GM12891 (cell line): Measurements from ENCODE around the gene KSR1.

ENCODE experiments used
- DNase-seq: peaks from one replicate; pipeline ENCODE4 v3.0.0; 2011; ENCODE audit warnings: low spot score; ENCODE audit not compliant: insufficient read length
- FAIRE-seq: peaks from 2 replicates; lab custom pipeline; 2011; peaks lifted over from hg19 to GRCh38; lab: Jason Lieb, UNC
- PAX5 ChIP-seq: IDR thresholded peaks from 2 replicates; pipeline ENCODE4 v1.6.1; 2011; ENCODE audit warnings: low read length, moderate library complexity, mild to moderate bottlenecking; ENCODE audit not compliant: insufficient read depth, severe bottlenecking
- POLR2A ChIP-seq: IDR thresholded peaks from 2 replicates; pipeline ENCODE4 v1.6.1; 2011; ENCODE audit warnings: low read depth, low read length, control low read depth
- POLR2AphosphoS5 ChIP-seq: IDR thresholded peaks from 2 replicates; pipeline ENCODE4 v1.6.1; 2011; ENCODE audit warnings: low read depth, low read length, control low read depth
- POU2F2 ChIP-seq: IDR thresholded peaks from 2 replicates; pipeline ENCODE4 v1.6.1; 2011; ENCODE audit warnings: low read depth, mild to moderate bottlenecking, control low read depth, low read length, moderate library complexity
- SPI1 ChIP-seq: IDR thresholded peaks from 2 replicates; pipeline ENCODE4 v1.6.1; 2011; ENCODE audit warnings: low read depth, low read length, control low read depth
- TAF1 ChIP-seq: IDR thresholded peaks from 2 replicates; pipeline ENCODE4 v1.6.1; 2011; ENCODE audit warnings: low read depth, low read length, control low read depth

The KSR1 gene

GRCh38 chr17:27502526-27503324, 46.5 kb downstream of the KSR1 start:
- FAIRE-seq, result no peak
- DNase-seq, result no peak
- TF ChIP-seq POU2F2 (no peak), SPI1 (no peak), POLR2A (no peak), POLR2AphosphoS5 (no peak), TAF1 (no peak), PAX5 (no peak)

GRCh38 chr17:27503611-27504010, 47.4 kb downstream of the KSR1 start:
- TF ChIP-seq POLR2A, result no peak
- no peak for FAIRE-seq
- no peak for DNase-seq

GRCh38 chr17:27504188-27504995, 48.1 kb downstream of the KSR1 start:
- no peak for DNase-seq
- no peak for FAIRE-seq
- TF ChIP-seq TAF1, result no peak
- TF ChIP-seq SPI1, result no peak
- no peak for TF ChIP-seq POLR2AphosphoS5

GRCh38 chr17:27506348-27507218, 50.3 kb downstream of the KSR1 start:
- DNase-seq, result peak; percentile 47
- TF ChIP-seq SPI1 (no peak), POLR2AphosphoS5 (0 out of 2 replicates have a peak, but pooled peaks have one; percentile 26)
- peak; percentile 57 for FAIRE-seq

GRCh38 chr17:27511168-27511883, 55.1 kb downstream of the KSR1 start:
- no peak for TF ChIP-seq PAX5
- no peak for TF ChIP-seq POLR2AphosphoS5
- TF ChIP-seq SPI1, result no peak
- no peak for TF ChIP-seq POU2F2
- TF ChIP-seq POLR2A, result no peak
- TF ChIP-seq TAF1, result no peak
- FAIRE-seq (no peak), DNase-seq (no peak)

GRCh38 chr17:27512031-27512430, 55.8 kb downstream of the KSR1 start:
- FAIRE-seq (no peak), DNase-seq (no peak)
- no peak for TF ChIP-seq POLR2A
- no peak for TF ChIP-seq PAX5
- TF ChIP-seq POU2F2, result no peak
- TF ChIP-seq POLR2AphosphoS5, result no peak
- no peak for TF ChIP-seq TAF1
- no peak for TF ChIP-seq SPI1

- no peak for TF ChIP-seq TAF1
- TF ChIP-seq PAX5, result no peak
- TF ChIP-seq POLR2AphosphoS5, result no peak
- TF ChIP-seq POLR2A, result no peak
- TF ChIP-seq SPI1, result no peak
- no peak for TF ChIP-seq POU2F2
- DNase-seq (no peak), FAIRE-seq (no peak)
These were observed 56.5 kb downstream of the KSR1 start for GRCh38 chr17:27512511-27513346.

- TF ChIP-seq POU2F2 (no peak), POLR2AphosphoS5 (no peak), SPI1 (no peak), TAF1 (no peak), PAX5 (no peak), POLR2A (no peak)
- FAIRE-seq, result no peak
- no peak for DNase-seq
These were observed 57.6 kb downstream of the KSR1 start for GRCh38 chr17:27513849-27514248.
